NCI-H345 (cell line): ENCODE results near the gene ABCD3.
A peak's percentile ranks its signal among the peaks of the same experiment; 100 is the strongest.
"Not testable (repeated sequence)": the region's sequence is repeated elsewhere in the genome, so short reads cannot be mapped to it uniquely, and the experiment has no call there.

Experiments
- DNase-seq: peaks from one replicate; lab custom pipeline; 2025; lab: John Stamatoyannopoulos, UW

ABCD3 gene

GRCh38 chr1:94417978-94418663, at the start of gene ABCD3:
TSS of gene ABCD3 (plus strand) at chr1:94418389. CDS start at chr1:94418479, 90 bp downstream.
- peak; percentile 96 for DNase-seq

- DNase-seq, result not testable (repeated sequence)
Observed at GRCh38 chr1:94372771-94373170, 45.4 kb upstream of the ABCD3 start.

GRCh38 chr1:94373311-94373710, 44.9 kb upstream of the ABCD3 start:
- DNase-seq, result not testable (repeated sequence)

GRCh38 chr1:94375666-94376065, 42.5 kb upstream of the ABCD3 start:
- DNase-seq, result not testable (repeated sequence)

GRCh38 chr1:94378493-94378892, 39.7 kb upstream of the ABCD3 start:
- not testable (repeated sequence) for DNase-seq

- DNase-seq, result no peak
Observed at GRCh38 chr1:94379615-94380014, 38.6 kb upstream of the ABCD3 start.

GRCh38 chr1:94382201-94382600, 36.0 kb upstream of the ABCD3 start:
- DNase-seq, result no peak

- no peak for DNase-seq
Observed at GRCh38 chr1:94383966-94384408, 34.2 kb upstream of the ABCD3 start.

- DNase-seq, result no peak
Observed at GRCh38 chr1:94384485-94385265, 33.5 kb upstream of the ABCD3 start.

GRCh38 chr1:94385308-94385929, 32.8 kb upstream of the ABCD3 start:
- DNase-seq, result no peak

GRCh38 chr1:94389298-94389697, 28.9 kb upstream of the ABCD3 start:
- no peak for DNase-seq

GRCh38 chr1:94394247-94394646, 23.9 kb upstream of the ABCD3 start:
- DNase-seq, result no peak

- no peak for DNase-seq
Observed at GRCh38 chr1:94395231-94395630, 23.0 kb upstream of the ABCD3 start.

- no peak for DNase-seq
Observed at GRCh38 chr1:94395748-94396309, 22.4 kb upstream of the ABCD3 start.

- no peak for DNase-seq
Observed at GRCh38 chr1:94396356-94397010, 21.7 kb upstream of the ABCD3 start.

- no peak for DNase-seq
Observed at GRCh38 chr1:94398356-94398755, 19.8 kb upstream of the ABCD3 start.

- DNase-seq, result no peak
Observed at GRCh38 chr1:94399453-94399852, 18.7 kb upstream of the ABCD3 start.

GRCh38 chr1:94401206-94401605, 17.0 kb upstream of the ABCD3 start:
- DNase-seq, result no peak

GRCh38 chr1:94406446-94406845, 11.7 kb upstream of the ABCD3 start:
- no peak for DNase-seq

GRCh38 chr1:94408104-94408830, 9.9 kb upstream of the ABCD3 start:
- no peak for DNase-seq

GRCh38 chr1:94411237-94411636, 7.0 kb upstream of the ABCD3 start:
- no peak for DNase-seq
